ENCODE measurements around the gene AMOT. TPM values are rescaled to one million over a fixed set of nuclear protein-coding genes. Genes with fewer than 3 reads are reported as not detected.
A peak's percentile ranks its signal among the peaks of the same experiment; 100 is the strongest.

AMOT gene
- total and polyA plus RNA-seq, 2 donors (not counting 1 experiment from before 2014, with no cell fraction given), result 0.91 to 5.2 TPM

- Mint-ChIP-seq H3K27me3 (no peaks in the 10 kb centered on the region), H3K27ac (no peak overlapping the region), H3K9me3 (ENCODE audit: insufficient read depth) (no peaks in the 10 kb centered on the region), H3K4me3 (peak overlapping the region; percentile 4), H3K4me1 (peaks cover 27% of the 10 kb centered on the region)
- Histone ChIP-seq H3K4me1 (ENCODE audit: control insufficient read depth in 2 of 2, insufficient read depth in 2 of 2, low read length in 2 of 2) (peaks cover 26% of the 10 kb centered on the region in 2 donors), H3K27ac (ENCODE audit: low read length in 2 of 2) (no peak overlapping the region), H3K36me3 (replicated peaks in 1 of 2; ENCODE audit: control extremely low read depth in 1 of 2, control insufficient read depth in 1 of 2, extremely low read depth in 1 of 2, insufficient read depth in 2 of 2, low read length in 1 of 2) (no peaks in the 10 kb centered on the region), H3K9me3 (ENCODE audit: control extremely low read depth in 1 of 3, control insufficient read depth in 2 of 3, insufficient read depth in 1 of 3, low read length in 2 of 3) (no peaks in the 10 kb centered on the region), H3K4me2 (replicated peaks; ENCODE audit: low read depth, low read length, poor library complexity, severe bottlenecking) (peak overlapping the region; percentile 35), H2AFZ (ENCODE audit: insufficient read depth, low read depth, low read length, poor library complexity, severe bottlenecking) (no peak overlapping the region), H3K79me2 (ENCODE audit: control insufficient read depth, insufficient read depth, low read length) (no peaks in the 10 kb centered on the region), H4K20me1 (ENCODE audit: control insufficient read depth, insufficient read depth, low read length, poor library complexity, severe bottlenecking) (no peaks in the 10 kb centered on the region), H3K4me3 (ENCODE audit: control extremely low read depth in 1 of 5, extremely low read depth in 1 of 5, insufficient read depth in 1 of 5, low read depth in 2 of 5, low read length in 4 of 5) (no peak overlapping the region), H3K9ac (ENCODE audit: low read length) (no peak overlapping the region), H3K27me3 (replicated peaks in 1 of 4; ENCODE audit: control extremely low read depth in 1 of 4, control insufficient read depth in 3 of 4, insufficient read depth in 4 of 4, low read length in 3 of 4) (no peaks in the 10 kb centered on the region)
- ChIA-PET POLR2A (no interaction called here), CTCF (no interaction called here)
- WGBS (ENCODE audit: insufficient coverage), result no CpG with 5 or more reads among the region's 2 CpGs
- peak; percentile 10 for DNase-seq
- intact Hi-C loops (cut with micrococcal nuclease), result no loop called here
- TF ChIP-seq CTCF (IDR thresholded peaks at IDR 0.05) (no peak), EZH2 (IDR thresholded peaks at IDR 0.05; ENCODE audit: borderline replicate concordance, insufficient read depth, low read depth, low read length, poor library complexity, severe bottlenecking) (no peak)
- ATAC-seq (ENCODE audit: low read depth), result no peak
These were observed 10.6 kb upstream of the AMOT start for GRCh38 chrX:112851161-112851779.

GRCh38 chrX:112849016-112849415 lies 8.4 kb upstream of the AMOT start:
- Histone ChIP-seq H4K20me1 (ENCODE audit: control insufficient read depth, insufficient read depth, low read length, poor library complexity, severe bottlenecking) (no peaks in the 10 kb centered on the region), H3K9me3 (ENCODE audit: control extremely low read depth in 1 of 3, control insufficient read depth in 2 of 3, insufficient read depth in 1 of 3, low read length in 2 of 3) (no peaks in the 10 kb centered on the region), H3K4me1 (ENCODE audit: control insufficient read depth in 2 of 2, insufficient read depth in 2 of 2, low read length in 2 of 2) (peaks cover 26% of the 10 kb centered on the region in 2 donors), H3K27ac (ENCODE audit: low read length in 2 of 2) (no peak overlapping the region), H3K4me2 (replicated peaks; ENCODE audit: low read depth, low read length, poor library complexity, severe bottlenecking) (peak overlapping the region; percentile 1), H3K9ac (ENCODE audit: low read length) (no peak overlapping the region), H2AFZ (ENCODE audit: insufficient read depth, low read depth, low read length, poor library complexity, severe bottlenecking) (peak overlapping the region; percentile 5), H3K4me3 (ENCODE audit: control extremely low read depth in 1 of 5, extremely low read depth in 1 of 5, insufficient read depth in 1 of 5, low read depth in 2 of 5, low read length in 4 of 5) (no peak overlapping the region), H3K79me2 (ENCODE audit: control insufficient read depth, insufficient read depth, low read length) (no peaks in the 10 kb centered on the region), H3K36me3 (replicated peaks in 1 of 2; ENCODE audit: control extremely low read depth in 1 of 2, control insufficient read depth in 1 of 2, extremely low read depth in 1 of 2, insufficient read depth in 2 of 2, low read length in 1 of 2) (no peaks in the 10 kb centered on the region), H3K27me3 (replicated peaks in 1 of 4; ENCODE audit: control extremely low read depth in 1 of 4, control insufficient read depth in 3 of 4, insufficient read depth in 4 of 4, low read length in 3 of 4) (no peaks in the 10 kb centered on the region)
- peaks cover 27% of the 10 kb centered on the region for H3K4me1 Mint-ChIP-seq
- H3K27me3 Mint-ChIP-seq, result no peaks in the 10 kb centered on the region
- DNase-seq (peak; percentile 23), ATAC-seq (ENCODE audit: low read depth) (peak; percentile 58)
- ChIA-PET CTCF (no interaction called here), POLR2A (no interaction called here)
- TF ChIP-seq EZH2 (IDR thresholded peaks at IDR 0.05; ENCODE audit: borderline replicate concordance, insufficient read depth, low read depth, low read length, poor library complexity, severe bottlenecking) (no peak), CTCF (IDR thresholded peaks at IDR 0.05) (no peak)
- peak overlapping the region; percentile 67 for H3K27ac Mint-ChIP-seq
- intact Hi-C loops (cut with micrococcal nuclease), result no loop called here
- no peak overlapping the region for H3K4me3 Mint-ChIP-seq
- H3K9me3 Mint-ChIP-seq (ENCODE audit: insufficient read depth), result no peaks in the 10 kb centered on the region

Measured in B cell (primary cell).